Ascending aorta (tissue), 2 donors: ENCODE measurements around the gene SHROOM2. TPM values are rescaled to one million over a fixed set of nuclear protein-coding genes. Genes with fewer than 3 reads are reported as not detected.

Source experiments
- DNase-seq, 2 donors: peaks; one replicate each; pipeline ENCODE4 v3.0.0-alpha.2; 2019; ENCODE audit warnings: low spot score in 2 of 2
- H3K27ac ChIP-seq, 2 donors: fragments of 200-600 bp; sonication (generic); one replicate each; pipeline ENCODE4 v1.5.1; 2016 to 2017; ENCODE audit warnings: mild to moderate bottlenecking in 1 of 2
- H3K27me3 ChIP-seq: fragments of 200-600 bp; sonication (generic); one replicate; pipeline ENCODE4 v1.5.1; 2017
- H3K36me3 ChIP-seq, 2 donors: fragments of 200-600 bp; sonication (generic); one replicate each; pipeline ENCODE4 v1.5.1; 2016
- H3K4me1 ChIP-seq, 2 donors: fragments of 200-600 bp; sonication (generic); one replicate each; pipeline ENCODE4 v1.5.1; 2016 to 2017; ENCODE audit warnings: mild to moderate bottlenecking in 1 of 2
- H3K4me3 ChIP-seq, 2 donors: fragments of 200-600 bp; sonication (generic); one replicate each; pipeline ENCODE4 v1.5.1; 2016 to 2017; ENCODE audit warnings: mild to moderate bottlenecking in 1 of 2
- H3K9me3 ChIP-seq, 2 donors: fragments of 200-600 bp; sonication (generic); one replicate each; pipeline ENCODE4 v1.5.1; 2016
- intact Hi-C: fragments of 100-400 bp; cut with DNase I; formaldehyde crosslinking; loops from one replicate; pipeline ENCODE4 v1.15.1; 2023
- total RNA-seq: library from RNA; depleted of rRNA; stranded (reverse); fragments of >200 nt; gene quantifications from one replicate; pipeline ENCODE4 v1.1.0, GENCODE V29; 2016
- TF ChIP-seq, protein P1 (sequence below), 3 experiments: fragments of 200-600 bp in 2 of 3; fragments of 450-650 bp in 1 of 3; sonication (generic) in 2 of 3; IDR thresholded peaks; one replicate each; pipeline ENCODE4 v1.5.1; 2016 to 2019; ENCODE audit warnings: antibody characterized with exemption in 3 of 3, mild to moderate bottlenecking in 1 of 3, moderate library complexity in 1 of 3

SHROOM2 gene
- total RNA-seq, 1 donor from 2014 or later = 7.5 TPM

DNA sequence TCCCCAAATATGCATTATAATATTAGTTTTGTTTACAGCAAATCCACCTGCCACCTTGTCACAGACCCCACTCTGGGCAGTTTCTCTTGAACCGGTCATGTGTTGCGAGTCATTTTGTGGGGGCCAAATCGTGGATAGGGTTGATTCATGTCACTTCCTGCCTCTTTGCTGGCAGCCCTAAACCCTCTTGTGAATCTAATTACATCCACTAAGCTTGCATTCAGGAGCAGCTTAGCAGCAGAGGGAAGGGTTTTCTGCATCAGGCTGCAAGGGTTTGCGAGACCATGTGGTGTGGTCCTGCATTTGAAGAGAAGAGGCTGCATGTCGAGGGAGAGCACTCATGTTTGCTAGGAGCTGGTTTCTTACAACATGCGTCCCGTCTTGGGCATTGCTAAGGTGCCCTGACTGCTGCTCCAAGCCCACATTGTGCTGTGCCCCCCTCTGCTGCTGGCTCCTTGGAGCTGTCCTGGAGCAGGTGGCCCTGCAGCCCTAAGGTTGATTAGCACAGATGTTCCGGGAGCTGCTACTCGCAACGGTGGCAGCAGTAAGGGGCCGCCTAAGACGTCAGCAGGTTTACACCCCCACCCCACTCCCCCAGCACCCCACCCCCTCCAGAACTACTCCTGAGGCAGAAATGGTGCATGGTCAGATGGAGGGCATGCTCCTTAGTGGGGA, 92.1 kb downstream of the SHROOM2 start:
- intact Hi-C loops = no loop called here
- Histone ChIP-seq H3K36me3 (no peaks in the 10 kb centered on the region), H3K4me3 (no peak overlapping the region), H3K27me3 (no peaks in the 10 kb centered on the region), H3K9me3 (no peaks in the 10 kb centered on the region), H3K4me1 (no peaks in the 10 kb centered on the region), H3K27ac (no peak overlapping the region)
- TF ChIP-seq, protein P1, sequence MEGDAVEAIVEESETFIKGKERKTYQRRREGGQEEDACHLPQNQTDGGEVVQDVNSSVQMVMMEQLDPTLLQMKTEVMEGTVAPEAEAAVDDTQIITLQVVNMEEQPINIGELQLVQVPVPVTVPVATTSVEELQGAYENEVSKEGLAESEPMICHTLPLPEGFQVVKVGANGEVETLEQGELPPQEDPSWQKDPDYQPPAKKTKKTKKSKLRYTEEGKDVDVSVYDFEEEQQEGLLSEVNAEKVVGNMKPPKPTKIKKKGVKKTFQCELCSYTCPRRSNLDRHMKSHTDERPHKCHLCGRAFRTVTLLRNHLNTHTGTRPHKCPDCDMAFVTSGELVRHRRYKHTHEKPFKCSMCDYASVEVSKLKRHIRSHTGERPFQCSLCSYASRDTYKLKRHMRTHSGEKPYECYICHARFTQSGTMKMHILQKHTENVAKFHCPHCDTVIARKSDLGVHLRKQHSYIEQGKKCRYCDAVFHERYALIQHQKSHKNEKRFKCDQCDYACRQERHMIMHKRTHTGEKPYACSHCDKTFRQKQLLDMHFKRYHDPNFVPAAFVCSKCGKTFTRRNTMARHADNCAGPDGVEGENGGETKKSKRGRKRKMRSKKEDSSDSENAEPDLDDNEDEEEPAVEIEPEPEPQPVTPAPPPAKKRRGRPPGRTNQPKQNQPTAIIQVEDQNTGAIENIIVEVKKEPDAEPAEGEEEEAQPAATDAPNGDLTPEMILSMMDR (IDR thresholded peaks at IDR 0.05) = no peak
- DNase-seq = no peak

DNA sequence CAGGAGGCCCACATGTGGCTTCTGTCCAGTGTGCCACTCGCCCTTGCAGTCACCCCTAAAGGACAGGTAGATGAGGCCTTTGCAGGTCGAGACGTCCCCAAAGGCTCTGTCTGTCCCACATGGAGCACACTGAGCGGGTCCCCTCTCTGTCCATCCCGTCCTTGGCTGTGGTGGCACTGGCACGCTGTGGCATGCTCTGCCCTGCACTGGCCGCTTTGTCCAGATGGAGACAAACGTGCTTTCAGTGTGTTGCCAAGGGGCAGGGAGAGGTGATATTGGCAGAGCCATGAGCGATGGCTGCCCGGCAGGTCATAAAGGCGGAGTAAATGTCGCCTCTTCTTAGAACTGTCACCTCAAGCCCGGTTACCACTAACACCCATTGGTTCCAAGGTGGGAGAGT, 94.0 kb downstream of the SHROOM2 start:
- no peaks in the 10 kb centered on the region for H3K9me3 ChIP-seq
- TF ChIP-seq, protein P1 (IDR thresholded peaks at IDR 0.05) = no peak
- no peak overlapping the region for H3K27ac ChIP-seq
- H3K27me3 ChIP-seq = no peaks in the 10 kb centered on the region
- no peaks in the 10 kb centered on the region for H3K36me3 ChIP-seq
- no peak overlapping the region for H3K4me3 ChIP-seq
- H3K4me1 ChIP-seq = no peaks in the 10 kb centered on the region
- no peak for DNase-seq
- intact Hi-C loops = no loop called here

DNA sequence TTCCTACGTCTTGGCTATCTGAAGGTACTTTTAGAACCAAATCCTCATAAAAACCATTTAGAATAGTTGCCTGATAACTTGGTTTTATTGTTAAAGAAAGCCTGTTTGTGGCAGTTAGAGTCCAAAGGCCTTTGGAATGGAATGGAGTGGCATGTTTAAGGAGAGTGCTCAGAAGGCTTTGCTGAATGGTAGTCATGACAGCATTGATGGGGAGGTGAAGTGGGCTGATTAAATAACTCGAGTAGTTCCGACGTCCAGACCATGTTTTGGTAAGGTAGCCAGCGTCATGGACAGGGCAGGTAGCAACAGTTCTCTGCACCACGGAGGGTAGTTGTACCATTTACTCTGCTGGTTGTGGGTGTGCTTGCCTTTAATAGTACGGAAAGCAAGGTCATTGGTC, 94.6 kb downstream of the SHROOM2 start:
- Histone ChIP-seq H3K27me3 (no peaks in the 10 kb centered on the region), H3K27ac (no peak overlapping the region), H3K4me1 (no peaks in the 10 kb centered on the region), H3K36me3 (no peaks in the 10 kb centered on the region), H3K4me3 (no peak overlapping the region), H3K9me3 (no peaks in the 10 kb centered on the region)
- intact Hi-C loops = no loop called here
- TF ChIP-seq, protein P1 (IDR thresholded peaks at IDR 0.05) = no peak
- no peak for DNase-seq

DNA sequence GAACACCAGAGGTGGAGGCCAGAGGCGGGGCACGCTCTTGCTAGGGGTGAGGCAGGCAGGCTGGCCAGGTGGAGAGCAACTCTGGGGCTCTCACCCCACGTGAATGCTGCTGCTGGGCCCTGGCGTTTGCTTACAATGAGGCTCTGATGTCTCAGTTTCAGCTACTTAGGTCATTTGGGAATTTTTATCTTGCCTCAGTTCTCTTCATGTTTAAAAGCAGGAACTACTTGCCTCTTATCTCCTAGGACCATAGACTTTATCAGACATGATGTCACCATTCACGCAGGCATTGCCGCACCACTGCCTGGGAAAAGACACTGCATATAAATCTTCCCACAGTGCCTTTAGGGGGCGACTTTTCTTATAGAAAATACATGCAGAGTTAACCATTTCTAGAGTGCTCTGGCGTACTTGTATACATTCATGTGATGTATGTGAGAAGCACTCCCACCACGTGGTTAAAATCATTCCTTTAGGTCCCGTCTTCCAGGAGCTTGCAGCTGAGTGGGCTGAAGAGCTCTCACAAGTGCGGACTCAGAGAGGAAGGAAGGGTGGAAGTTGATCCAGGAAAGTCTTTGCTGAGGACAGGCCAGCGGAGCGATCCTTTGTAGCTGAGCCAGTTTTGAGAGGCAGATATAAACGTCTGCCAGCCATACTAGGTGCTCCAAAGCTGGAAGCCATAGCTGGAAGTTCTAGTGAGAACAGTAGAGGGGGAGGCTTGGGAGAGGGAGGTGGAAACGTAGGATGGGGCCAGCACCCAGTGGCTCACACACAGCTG, 96.6 kb downstream of the SHROOM2 start:
- no peak for DNase-seq
- Histone ChIP-seq H3K27ac (no peak overlapping the region), H3K27me3 (no peaks in the 10 kb centered on the region), H3K4me3 (no peak overlapping the region), H3K4me1 (no peaks in the 10 kb centered on the region), H3K9me3 (no peaks in the 10 kb centered on the region), H3K36me3 (no peaks in the 10 kb centered on the region)
- intact Hi-C loops = no loop called here
- TF ChIP-seq, protein P1 (IDR thresholded peaks at IDR 0.05) = no peak

DNA sequence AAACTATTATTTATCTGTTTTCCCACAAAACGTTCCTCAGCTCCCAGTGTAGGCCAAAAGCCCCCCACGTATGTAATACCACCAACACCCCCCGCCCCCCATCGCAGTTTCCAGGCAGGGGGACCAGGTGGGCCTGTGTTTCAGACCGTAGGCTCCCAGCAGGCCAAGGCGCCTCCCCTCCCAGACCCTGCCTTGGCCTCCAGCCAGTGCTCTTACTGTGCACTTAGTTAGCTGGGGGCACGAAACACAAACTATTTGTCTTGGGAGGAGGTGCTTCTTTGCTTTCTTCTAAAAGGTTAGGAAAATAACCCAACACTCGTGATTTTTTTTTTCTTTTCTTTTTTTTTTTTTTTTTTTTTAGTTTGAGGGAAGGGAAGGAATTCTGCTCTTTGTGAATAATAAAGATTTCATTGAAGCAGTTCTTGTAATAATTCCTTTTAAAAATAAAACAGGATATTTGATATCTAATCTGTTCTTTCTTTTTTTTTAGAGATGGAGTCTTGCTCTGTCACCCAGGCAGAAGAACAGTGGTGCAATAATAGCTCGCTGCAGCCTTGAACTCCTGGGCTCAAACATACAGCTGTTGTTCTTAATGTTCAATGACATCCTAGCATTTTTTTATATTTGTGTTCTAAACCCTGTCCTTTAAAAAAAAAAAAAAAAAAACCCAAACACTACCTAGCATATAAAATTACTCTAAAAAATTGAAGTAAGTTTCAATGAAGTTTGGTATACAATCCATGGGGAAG, 98.0 kb downstream of the SHROOM2 start:
- H3K36me3 ChIP-seq = no peaks in the 10 kb centered on the region
- H3K4me1 ChIP-seq = no peaks in the 10 kb centered on the region
- intact Hi-C loops = no loop called here
- H3K9me3 ChIP-seq = no peaks in the 10 kb centered on the region
- H3K4me3 ChIP-seq = no peak overlapping the region
- DNase-seq = no peak
- H3K27ac ChIP-seq = no peak overlapping the region
- TF ChIP-seq, protein P1 (IDR thresholded peaks at IDR 0.05) = no peak
- H3K27me3 ChIP-seq = no peaks in the 10 kb centered on the region
